Activated CD8-positive, alpha-beta memory T cell treated with anti-CD3 and anti-CD28 coated beads, Interleukin-2, amount 50 U/mL, for 24 hours (primary cell): Measurements from ENCODE around the gene MOSPD2.

Source experiments
- DNase-seq: peaks from one replicate; pipeline ENCODE4 v3.0.0-alpha.2; 2020; ENCODE audit errors: extremely low read depth

MOSPD2 gene

GRCh38 chrX:14915596-14915995, 42.4 kb downstream of the MOSPD2 start:
- no peak for DNase-seq

- no peak for DNase-seq
Measured at GRCh38 chrX:14916017-14916674, 42.9 kb downstream of the MOSPD2 start.

DNA sequence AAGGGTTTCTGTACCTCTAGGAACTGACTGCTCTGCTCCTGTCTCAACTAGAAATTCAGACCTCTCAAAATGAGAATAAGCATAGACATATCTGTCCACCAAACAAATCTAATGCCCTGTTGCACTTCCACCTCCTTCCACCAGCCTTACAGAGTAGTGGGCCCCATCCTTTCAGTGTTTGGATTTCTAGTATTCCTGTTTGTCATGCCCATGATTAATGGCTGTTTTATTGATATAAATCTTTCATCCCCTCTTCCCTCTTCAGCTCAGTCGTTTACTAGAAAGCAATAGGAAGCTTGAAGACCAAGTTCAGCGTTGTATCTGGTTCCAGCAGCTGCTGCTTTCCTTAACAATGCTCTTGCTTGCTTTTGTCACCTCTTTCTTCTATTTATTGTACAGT, 46.2 kb downstream of the MOSPD2 start:
- no peak for DNase-seq

- no peak for DNase-seq
Measured at GRCh38 chrX:14920196-14920595, 47.0 kb downstream of the MOSPD2 start.

GRCh38 chrX:14922437-14922836, 49.2 kb downstream of the MOSPD2 start:
- DNase-seq = no peak

DNA sequence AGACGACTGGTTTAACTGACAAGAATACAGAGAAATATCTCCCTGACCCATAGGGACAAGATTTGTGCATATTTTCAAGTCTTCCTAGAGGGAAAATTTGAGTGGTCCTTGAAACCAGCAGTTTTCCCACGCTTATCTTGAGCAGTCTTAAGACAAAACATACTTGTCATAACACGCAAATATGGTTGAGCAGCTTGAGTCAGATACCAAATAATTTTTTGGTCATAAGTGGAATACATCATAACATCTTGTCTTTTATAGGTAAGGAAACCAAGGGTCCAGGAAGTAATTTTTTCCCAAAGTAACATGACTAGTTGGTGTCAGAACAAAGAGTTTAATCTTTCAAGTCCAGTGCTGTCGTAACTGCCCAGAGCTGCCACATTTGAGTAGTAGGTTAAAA, 50.5 kb downstream of the MOSPD2 start:
- no peak for DNase-seq

- no peak for DNase-seq
Measured at GRCh38 chrX:14926471-14926870, 53.2 kb downstream of the MOSPD2 start.

DNA sequence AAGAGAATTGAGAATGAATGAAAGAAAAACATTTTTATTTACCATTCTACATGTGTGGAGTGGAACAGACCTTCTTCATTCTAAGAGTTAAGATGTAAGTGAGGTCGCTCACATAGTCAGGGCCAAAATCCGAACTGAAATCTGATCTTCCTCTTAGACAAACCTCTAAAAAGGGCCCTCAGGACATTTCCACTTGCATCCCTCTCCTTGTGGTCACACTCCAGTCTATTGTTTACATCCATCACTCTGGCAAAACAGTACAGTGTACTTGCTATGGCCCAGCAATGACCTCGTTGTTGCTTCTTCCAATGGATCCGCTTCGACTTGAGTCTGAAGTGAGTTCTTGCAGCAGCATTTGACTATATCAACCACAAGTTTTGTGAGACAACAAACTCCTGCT, 54.2 kb downstream of the MOSPD2 start:
- DNase-seq = no peak

GRCh38 chrX:14930663-14931062, 57.4 kb downstream of the MOSPD2 start:
- no peak for DNase-seq

GRCh38 chrX:14932136-14932535, 58.9 kb downstream of the MOSPD2 start:
- no peak for DNase-seq

DNA sequence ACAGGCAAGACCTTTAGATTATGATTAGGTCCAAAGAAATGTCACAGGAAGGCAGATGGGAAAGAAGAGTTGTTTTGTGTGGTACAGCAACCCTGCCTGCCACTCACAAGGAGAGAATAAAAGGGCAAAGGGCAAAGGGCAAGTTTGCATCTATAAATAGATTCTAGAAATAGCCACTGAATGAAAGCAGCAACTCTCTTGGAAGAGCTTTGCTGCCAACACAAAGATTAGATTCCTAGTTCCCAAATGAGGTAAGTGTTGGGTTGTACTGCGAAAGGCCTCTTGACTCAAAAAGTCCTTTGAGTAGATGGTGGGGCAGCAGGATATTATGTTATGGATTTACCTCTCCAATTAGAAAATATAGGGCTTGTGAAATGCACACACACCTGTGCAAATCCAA, 61.2 kb downstream of the MOSPD2 start:
- no peak for DNase-seq

DNA sequence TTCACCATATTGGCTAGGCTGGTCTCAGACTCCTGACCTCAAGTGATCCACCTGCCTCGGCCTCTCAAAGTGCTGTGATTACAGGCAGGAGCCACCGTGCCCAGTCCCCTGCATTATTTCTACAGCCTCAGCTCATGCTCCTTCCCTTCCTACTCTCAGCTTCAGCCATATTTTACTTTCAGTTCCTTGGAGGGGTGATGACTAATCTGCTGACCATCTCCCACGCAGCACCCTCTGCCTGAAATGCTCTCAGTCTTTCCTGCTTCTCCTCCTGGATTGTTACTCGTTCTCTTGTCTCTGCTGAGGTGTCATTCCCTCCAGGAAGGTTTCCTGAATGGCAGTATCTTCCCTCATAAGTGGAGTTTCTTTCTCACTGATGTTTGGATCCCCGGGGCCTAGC, 63.3 kb downstream of the MOSPD2 start:
- no peak for DNase-seq

GRCh38 chrX:14939644-14940043, 66.4 kb downstream of the MOSPD2 start:
- DNase-seq = no peak

DNA sequence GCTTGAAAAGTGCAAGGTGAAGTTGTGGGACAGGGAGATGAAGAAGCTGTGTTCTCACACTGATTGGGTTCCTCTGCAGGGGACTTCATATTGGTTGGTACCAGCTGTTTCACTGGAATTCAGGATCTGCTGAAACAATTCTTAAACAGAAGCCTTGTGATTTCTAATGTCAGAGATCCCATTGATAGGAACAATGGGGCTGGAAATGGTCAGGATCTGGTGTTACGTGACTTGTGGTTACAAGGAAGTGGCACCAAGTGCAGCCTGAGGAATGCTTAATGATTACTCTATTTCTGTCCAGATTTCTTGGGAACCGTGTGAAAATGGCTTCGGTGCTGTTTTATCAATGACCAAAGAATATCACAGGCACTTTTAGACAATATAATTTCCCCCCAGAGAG, 68.1 kb downstream of the MOSPD2 start:
- DNase-seq = no peak

GRCh38 chrX:14942341-14942740, 69.1 kb downstream of the MOSPD2 start:
- DNase-seq = no peak

DNA sequence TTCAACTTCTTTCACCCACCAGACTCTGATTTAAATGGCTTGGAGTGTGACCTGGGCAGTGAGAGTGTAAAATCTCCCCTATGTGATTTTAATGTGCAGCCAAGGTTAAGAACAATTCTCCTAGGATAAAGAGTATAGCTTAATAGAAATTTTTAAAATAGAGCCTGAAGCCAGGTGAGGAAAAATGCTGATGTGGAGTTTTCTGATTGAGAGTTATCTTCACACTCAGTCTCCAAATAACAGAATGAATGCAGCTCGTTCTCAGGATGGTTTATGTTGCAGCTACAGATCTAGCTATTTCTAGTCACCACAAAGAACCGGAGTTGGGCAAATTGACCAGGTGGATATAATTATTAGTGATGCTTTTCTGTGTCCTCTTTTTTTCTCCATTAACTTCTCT, 70.7 kb downstream of the MOSPD2 start:
- DNase-seq = no peak

- DNase-seq = no peak
Measured at GRCh38 chrX:14946606-14947155, 73.5 kb downstream of the MOSPD2 start.

DNA sequence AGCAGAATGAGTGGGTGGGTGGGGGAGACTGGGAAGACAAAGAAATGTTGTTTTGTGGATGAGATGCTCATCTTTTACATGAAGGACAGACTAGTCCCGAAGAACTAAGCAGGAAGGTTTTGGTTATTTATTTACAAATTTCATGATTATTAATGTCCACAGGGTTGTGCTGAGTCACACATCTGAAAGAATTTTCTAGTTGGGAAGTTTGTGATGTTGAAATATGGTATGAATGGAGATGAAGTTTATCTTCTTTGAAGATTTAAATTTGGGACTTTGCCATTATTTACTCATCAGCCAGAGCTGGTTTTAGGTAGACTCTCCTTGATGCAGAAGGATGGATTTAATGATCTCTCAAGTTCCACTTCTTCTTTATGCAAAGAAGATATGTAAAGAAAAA, 75.5 kb downstream of the MOSPD2 start:
- no peak for DNase-seq

DNA sequence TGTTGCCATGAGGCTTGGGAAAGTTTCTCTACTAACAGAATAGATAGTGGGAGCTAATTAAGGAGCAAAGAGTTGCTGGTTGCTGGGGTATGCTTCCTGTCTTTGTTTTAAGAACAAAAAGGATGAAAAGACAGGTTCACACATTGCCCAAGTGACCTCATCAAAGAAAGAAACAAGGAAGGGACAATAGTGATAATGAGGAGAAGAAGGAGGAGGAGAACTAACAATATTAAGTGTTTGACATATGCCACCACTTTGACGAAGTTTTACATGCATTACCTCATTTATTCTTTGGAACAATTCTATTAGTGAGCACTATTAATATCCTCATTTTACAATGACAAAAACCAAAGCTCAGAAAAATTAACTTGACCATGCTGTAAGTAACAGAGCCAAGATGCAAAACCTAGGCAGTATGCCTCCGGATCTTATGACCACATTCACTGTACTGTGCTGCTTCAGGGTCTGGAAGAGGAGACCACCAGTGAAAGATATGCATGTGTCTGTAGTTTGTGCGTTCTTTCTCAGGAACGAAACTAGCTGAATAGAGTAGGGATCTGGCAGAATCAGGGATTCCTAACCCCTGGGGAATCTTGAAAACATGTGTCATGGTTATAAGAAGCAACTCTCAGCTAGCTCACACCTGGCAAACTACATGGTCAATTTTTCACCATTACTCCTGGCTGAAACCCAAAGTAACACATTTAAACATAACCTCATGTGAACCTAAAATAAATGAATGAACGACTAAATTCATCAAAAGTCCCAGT, 83.8 kb downstream of the MOSPD2 start:
- DNase-seq = no peak

- no peak for DNase-seq
Measured at GRCh38 chrX:14963447-14964236, 90.4 kb downstream of the MOSPD2 start.

DNA sequence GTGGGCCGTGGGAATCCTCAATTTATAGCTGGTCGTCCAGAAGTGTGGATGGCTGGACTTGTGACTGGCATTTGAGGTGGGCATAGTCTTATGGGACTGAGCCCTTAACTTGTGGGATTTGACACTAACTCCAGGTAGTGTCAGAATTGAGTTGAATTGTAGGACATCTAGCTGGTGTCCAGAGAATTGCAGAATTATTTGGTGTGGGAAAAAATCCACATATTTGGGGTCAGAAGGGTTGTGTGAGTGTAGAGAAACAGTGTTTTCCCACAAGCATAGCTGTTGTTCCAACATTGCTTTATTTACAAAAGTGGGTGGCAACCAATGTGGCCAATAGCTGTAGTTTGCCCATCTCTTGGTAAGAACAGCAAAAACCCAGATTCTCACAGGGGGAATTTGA, 91.3 kb downstream of the MOSPD2 start:
- DNase-seq = no peak
